Measurements from ENCODE around the gene KREMEN2. TPM values are rescaled to one million over a fixed set of nuclear protein-coding genes. Genes with fewer than 3 reads are reported as not detected.

KREMEN2 gene
- total and polyA plus RNA-seq, 2 of the 13 experiments (the other 11 are each of a cell fraction or from before 2014, with no cell fraction given) = 0.48 to 1.2 TPM

- TF ChIP-seq ZNF280D (CRISPR knock-in tag; IDR thresholded peaks at IDR 0.05) = no peak
- no peak for TF ChIP-seq SMAD3 (CRISPR knock-in tag; IDR thresholded peaks at IDR 0.05)
- peak; percentile 63; the same call in 1 of the 2 replicates for TF ChIP-seq THRA (CRISPR knock-in tag; IDR thresholded peaks at IDR 0.05; ENCODE audit: borderline replicate concordance)
- TF ChIP-seq ETV5 (CRISPR knock-in tag; IDR thresholded peaks at IDR 0.05; ENCODE audit: borderline replicate concordance) = no peak
- TF ChIP-seq, protein P1, sequence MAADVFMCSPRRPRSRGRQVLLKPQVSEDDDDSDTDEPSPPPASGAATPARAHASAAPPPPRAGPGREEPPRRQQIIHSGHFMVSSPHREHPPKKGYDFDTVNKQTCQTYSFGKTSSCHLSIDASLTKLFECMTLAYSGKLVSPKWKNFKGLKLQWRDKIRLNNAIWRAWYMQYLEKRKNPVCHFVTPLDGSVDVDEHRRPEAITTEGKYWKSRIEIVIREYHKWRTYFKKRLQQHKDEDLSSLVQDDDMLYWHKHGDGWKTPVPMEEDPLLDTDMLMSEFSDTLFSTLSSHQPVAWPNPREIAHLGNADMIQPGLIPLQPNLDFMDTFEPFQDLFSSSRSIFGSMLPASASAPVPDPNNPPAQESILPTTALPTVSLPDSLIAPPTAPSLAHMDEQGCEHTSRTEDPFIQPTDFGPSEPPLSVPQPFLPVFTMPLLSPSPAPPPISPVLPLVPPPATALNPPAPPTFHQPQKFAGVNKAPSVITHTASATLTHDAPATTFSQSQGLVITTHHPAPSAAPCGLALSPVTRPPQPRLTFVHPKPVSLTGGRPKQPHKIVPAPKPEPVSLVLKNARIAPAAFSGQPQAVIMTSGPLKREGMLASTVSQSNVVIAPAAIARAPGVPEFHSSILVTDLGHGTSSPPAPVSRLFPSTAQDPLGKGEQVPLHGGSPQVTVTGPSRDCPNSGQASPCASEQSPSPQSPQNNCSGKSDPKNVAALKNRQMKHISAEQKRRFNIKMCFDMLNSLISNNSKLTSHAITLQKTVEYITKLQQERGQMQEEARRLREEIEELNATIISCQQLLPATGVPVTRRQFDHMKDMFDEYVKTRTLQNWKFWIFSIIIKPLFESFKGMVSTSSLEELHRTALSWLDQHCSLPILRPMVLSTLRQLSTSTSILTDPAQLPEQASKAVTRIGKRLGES (CRISPR knock-in tag; IDR thresholded peaks at IDR 0.05; ENCODE audit: borderline replicate concordance) = no peak
- TF ChIP-seq ZNF816 (CRISPR knock-in tag; IDR thresholded peaks at IDR 0.05; ENCODE audit: borderline replicate concordance) = no peak
- 0 out of 2 replicates have a peak, but pooled peaks have one; percentile 14 for TF ChIP-seq GATAD2A (CRISPR knock-in tag; IDR thresholded peaks at IDR 0.05)
- no peak for TF ChIP-seq ZNF12 (CRISPR knock-in tag; IDR thresholded peaks at IDR 0.05)
- no peak for TF ChIP-seq RBAK (CRISPR knock-in tag; IDR thresholded peaks at IDR 0.05)
- no peak for TF ChIP-seq ZNF543 (CRISPR knock-in tag; IDR thresholded peaks at IDR 0.05)
- no peak for TF ChIP-seq ZNF644 (CRISPR knock-in tag; IDR thresholded peaks at IDR 0.05; ENCODE audit: low read depth)
- TF ChIP-seq SNAPC2 (CRISPR knock-in tag; IDR thresholded peaks at IDR 0.05) = no peak
- peak; percentile 46 for TF ChIP-seq RXRA (CRISPR knock-in tag; IDR thresholded peaks at IDR 0.05)
- no peak for TF ChIP-seq ZNF660 (CRISPR knock-in tag; IDR thresholded peaks at IDR 0.05; ENCODE audit: borderline replicate concordance, low read depth)
- no peak for TF ChIP-seq ZBTB21 (CRISPR knock-in tag; IDR thresholded peaks at IDR 0.05)
- TF ChIP-seq, protein P2, sequence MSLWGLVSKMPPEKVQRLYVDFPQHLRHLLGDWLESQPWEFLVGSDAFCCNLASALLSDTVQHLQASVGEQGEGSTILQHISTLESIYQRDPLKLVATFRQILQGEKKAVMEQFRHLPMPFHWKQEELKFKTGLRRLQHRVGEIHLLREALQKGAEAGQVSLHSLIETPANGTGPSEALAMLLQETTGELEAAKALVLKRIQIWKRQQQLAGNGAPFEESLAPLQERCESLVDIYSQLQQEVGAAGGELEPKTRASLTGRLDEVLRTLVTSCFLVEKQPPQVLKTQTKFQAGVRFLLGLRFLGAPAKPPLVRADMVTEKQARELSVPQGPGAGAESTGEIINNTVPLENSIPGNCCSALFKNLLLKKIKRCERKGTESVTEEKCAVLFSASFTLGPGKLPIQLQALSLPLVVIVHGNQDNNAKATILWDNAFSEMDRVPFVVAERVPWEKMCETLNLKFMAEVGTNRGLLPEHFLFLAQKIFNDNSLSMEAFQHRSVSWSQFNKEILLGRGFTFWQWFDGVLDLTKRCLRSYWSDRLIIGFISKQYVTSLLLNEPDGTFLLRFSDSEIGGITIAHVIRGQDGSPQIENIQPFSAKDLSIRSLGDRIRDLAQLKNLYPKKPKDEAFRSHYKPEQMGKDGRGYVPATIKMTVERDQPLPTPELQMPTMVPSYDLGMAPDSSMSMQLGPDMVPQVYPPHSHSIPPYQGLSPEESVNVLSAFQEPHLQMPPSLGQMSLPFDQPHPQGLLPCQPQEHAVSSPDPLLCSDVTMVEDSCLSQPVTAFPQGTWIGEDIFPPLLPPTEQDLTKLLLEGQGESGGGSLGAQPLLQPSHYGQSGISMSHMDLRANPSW (CRISPR knock-in tag; IDR thresholded peaks at IDR 0.05; ENCODE audit: borderline replicate concordance) = no peak
- TF ChIP-seq, protein P3, sequence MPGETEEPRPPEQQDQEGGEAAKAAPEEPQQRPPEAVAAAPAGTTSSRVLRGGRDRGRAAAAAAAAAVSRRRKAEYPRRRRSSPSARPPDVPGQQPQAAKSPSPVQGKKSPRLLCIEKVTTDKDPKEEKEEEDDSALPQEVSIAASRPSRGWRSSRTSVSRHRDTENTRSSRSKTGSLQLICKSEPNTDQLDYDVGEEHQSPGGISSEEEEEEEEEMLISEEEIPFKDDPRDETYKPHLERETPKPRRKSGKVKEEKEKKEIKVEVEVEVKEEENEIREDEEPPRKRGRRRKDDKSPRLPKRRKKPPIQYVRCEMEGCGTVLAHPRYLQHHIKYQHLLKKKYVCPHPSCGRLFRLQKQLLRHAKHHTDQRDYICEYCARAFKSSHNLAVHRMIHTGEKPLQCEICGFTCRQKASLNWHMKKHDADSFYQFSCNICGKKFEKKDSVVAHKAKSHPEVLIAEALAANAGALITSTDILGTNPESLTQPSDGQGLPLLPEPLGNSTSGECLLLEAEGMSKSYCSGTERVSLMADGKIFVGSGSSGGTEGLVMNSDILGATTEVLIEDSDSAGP (CRISPR knock-in tag; IDR thresholded peaks at IDR 0.05; ENCODE audit: borderline replicate concordance) = peak; percentile 22; the same call in 1 of the 2 replicates
- peak; percentile 92 for TF ChIP-seq HOXA3 (CRISPR knock-in tag; IDR thresholded peaks at IDR 0.05)
Measured at GRCh38 chr16:2927010-2927646, 36.9 kb upstream of the KREMEN2 start (continued).

Data from HepG2 (cell line).